Measurements from ENCODE around the gene FNDC7.

The FNDC7 gene

DNA sequence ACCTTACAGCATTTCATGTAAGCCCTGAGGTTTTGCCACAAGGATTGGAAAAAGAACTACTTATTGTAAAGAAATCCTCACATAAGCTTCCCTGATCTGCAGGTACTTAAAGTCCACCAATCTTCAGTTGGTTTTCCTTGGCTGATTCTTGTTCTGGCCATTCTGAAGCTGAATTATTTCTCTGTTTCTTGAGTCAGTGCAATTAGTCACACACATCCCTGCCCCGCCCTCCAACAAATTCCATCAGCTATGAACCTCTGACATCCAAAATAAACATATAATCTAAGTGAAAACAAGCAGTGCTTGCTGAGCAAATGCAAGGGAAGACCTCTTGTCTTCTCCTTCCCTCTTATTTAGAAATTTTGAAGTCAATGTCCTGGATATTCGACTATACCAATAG lies 8.2 kb upstream of the FNDC7 start:
- no peaks in the 10 kb centered on the region for H3K79me1 ChIP-seq (replicated peaks; ENCODE audit: low read length, poor library complexity, severe bottlenecking)
- H3K9me3 ChIP-seq (ENCODE audit: control insufficient read depth, low read length), result no peaks in the 10 kb centered on the region
- H2AFZ ChIP-seq (ENCODE audit: low read depth, low read length), result no peak overlapping the region
- H2BK15ac ChIP-seq (ENCODE audit: low read depth, poor library complexity, severe bottlenecking), result no peak overlapping the region
- no peak overlapping the region for H3K18ac ChIP-seq (ENCODE audit: low read depth in 1 of 2, low read length in 2 of 2)
- H3K14ac ChIP-seq (ENCODE audit: low read length in 2 of 2), result no peak overlapping the region
- H2AK5ac ChIP-seq (ENCODE audit: low read length, severe bottlenecking), result no peak overlapping the region
- no peak overlapping the region for H2BK12ac ChIP-seq (ENCODE audit: low read length in 2 of 2)
- no peak overlapping the region for H3K4ac ChIP-seq (ENCODE audit: low read depth in 1 of 2, low read length in 2 of 2)
- H3K27me3 ChIP-seq (ENCODE audit: control insufficient read depth in 1 of 2, insufficient read depth in 1 of 2, low read length in 2 of 2), result peaks cover 0 to 3% of the 10 kb centered on the region in 2 experiments
- H3K4me2 ChIP-seq (ENCODE audit: low read length, poor library complexity, severe bottlenecking), result no peak overlapping the region
- no peak overlapping the region for H3K23ac ChIP-seq (ENCODE audit: low read length in 2 of 2)
- H3K36me3 ChIP-seq (ENCODE audit: control insufficient read depth in 1 of 2, insufficient read depth in 2 of 2, low read depth in 1 of 2, low read length in 2 of 2), result peaks cover 4 to 29% of the 10 kb centered on the region in 2 experiments
- H3K9ac ChIP-seq (ENCODE audit: low read length), result peak overlapping the region; percentile 37
- H3K27ac ChIP-seq (ENCODE audit: low read length, poor library complexity, severe bottlenecking), result no peak overlapping the region
- no peak overlapping the region for H4K91ac ChIP-seq (ENCODE audit: low read length)
- no peak overlapping the region for H2BK120ac ChIP-seq (ENCODE audit: low read depth, low read length)
- DNase-seq, result peak; percentile 78
- no peak overlapping the region for H3K4me3 ChIP-seq (ENCODE audit: insufficient read depth in 1 of 2, low read depth in 1 of 2, low read length in 2 of 2)
- no peak overlapping the region for H4K8ac ChIP-seq (ENCODE audit: low read length)
- no peak overlapping the region for H2BK5ac ChIP-seq (ENCODE audit: low read depth, low read length, poor library complexity, severe bottlenecking)
- WGBS, result 42% methylated on average over 2 of the region's 2 CpGs
- no peaks in the 10 kb centered on the region for H3K4me1 ChIP-seq (ENCODE audit: control insufficient read depth, insufficient read depth, low read depth, low read length)

DNA sequence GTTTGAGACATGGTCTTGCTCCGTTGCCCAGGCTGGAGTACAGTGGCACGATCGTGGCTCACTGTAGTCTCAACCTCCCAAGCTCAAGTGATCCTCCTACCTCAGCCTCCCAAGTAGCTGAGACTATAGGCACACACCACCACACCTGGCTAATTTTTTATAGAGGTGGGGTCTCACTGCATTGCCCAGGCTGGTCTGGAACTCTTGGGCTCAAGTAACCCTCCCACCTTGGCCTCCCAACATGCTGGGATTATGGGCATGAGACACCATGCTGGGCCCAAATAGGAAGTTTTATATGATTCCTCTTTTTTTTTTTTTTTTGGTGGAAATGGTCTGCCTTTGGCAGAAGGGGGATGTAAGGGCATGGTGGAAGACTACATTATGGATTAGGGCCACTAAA lies 6.1 kb upstream of the FNDC7 start:
- Histone ChIP-seq H3K4ac (ENCODE audit: low read depth in 1 of 2, low read length in 2 of 2) (no peak overlapping the region), H2AK5ac (ENCODE audit: low read length, severe bottlenecking) (no peak overlapping the region), H3K27ac (ENCODE audit: low read length, poor library complexity, severe bottlenecking) (no peak overlapping the region), H2AFZ (ENCODE audit: low read depth, low read length) (no peak overlapping the region), H3K4me3 (ENCODE audit: insufficient read depth in 1 of 2, low read depth in 1 of 2, low read length in 2 of 2) (no peak overlapping the region), H4K91ac (ENCODE audit: low read length) (no peak overlapping the region), H2BK12ac (ENCODE audit: low read length in 2 of 2) (no peak overlapping the region), H3K4me2 (ENCODE audit: low read length, poor library complexity, severe bottlenecking) (no peak overlapping the region), H3K23ac (ENCODE audit: low read length in 2 of 2) (no peak overlapping the region), H2BK5ac (ENCODE audit: low read depth, low read length, poor library complexity, severe bottlenecking) (no peak overlapping the region), H3K9ac (ENCODE audit: low read length) (no peak overlapping the region), H3K36me3 (ENCODE audit: control insufficient read depth in 1 of 2, insufficient read depth in 2 of 2, low read depth in 1 of 2, low read length in 2 of 2) (peaks cover 4 to 8% of the 10 kb centered on the region in 2 experiments), H3K18ac (ENCODE audit: low read depth in 1 of 2, low read length in 2 of 2) (no peak overlapping the region), H3K4me1 (ENCODE audit: control insufficient read depth, insufficient read depth, low read depth, low read length) (no peaks in the 10 kb centered on the region), H3K27me3 (ENCODE audit: control insufficient read depth in 1 of 2, insufficient read depth in 1 of 2, low read length in 2 of 2) (peaks cover 0 to 3% of the 10 kb centered on the region in 2 experiments), H4K8ac (ENCODE audit: low read length) (no peak overlapping the region), H3K14ac (ENCODE audit: low read length in 2 of 2) (no peak overlapping the region), H2BK15ac (ENCODE audit: low read depth, poor library complexity, severe bottlenecking) (no peak overlapping the region), H2BK120ac (ENCODE audit: low read depth, low read length) (no peak overlapping the region), H3K79me1 (replicated peaks; ENCODE audit: low read length, poor library complexity, severe bottlenecking) (no peaks in the 10 kb centered on the region), H3K9me3 (ENCODE audit: control insufficient read depth, low read length) (no peaks in the 10 kb centered on the region)
- 85% methylated on average over 3 of the region's 3 CpGs for WGBS
- DNase-seq, result no peak

DNA sequence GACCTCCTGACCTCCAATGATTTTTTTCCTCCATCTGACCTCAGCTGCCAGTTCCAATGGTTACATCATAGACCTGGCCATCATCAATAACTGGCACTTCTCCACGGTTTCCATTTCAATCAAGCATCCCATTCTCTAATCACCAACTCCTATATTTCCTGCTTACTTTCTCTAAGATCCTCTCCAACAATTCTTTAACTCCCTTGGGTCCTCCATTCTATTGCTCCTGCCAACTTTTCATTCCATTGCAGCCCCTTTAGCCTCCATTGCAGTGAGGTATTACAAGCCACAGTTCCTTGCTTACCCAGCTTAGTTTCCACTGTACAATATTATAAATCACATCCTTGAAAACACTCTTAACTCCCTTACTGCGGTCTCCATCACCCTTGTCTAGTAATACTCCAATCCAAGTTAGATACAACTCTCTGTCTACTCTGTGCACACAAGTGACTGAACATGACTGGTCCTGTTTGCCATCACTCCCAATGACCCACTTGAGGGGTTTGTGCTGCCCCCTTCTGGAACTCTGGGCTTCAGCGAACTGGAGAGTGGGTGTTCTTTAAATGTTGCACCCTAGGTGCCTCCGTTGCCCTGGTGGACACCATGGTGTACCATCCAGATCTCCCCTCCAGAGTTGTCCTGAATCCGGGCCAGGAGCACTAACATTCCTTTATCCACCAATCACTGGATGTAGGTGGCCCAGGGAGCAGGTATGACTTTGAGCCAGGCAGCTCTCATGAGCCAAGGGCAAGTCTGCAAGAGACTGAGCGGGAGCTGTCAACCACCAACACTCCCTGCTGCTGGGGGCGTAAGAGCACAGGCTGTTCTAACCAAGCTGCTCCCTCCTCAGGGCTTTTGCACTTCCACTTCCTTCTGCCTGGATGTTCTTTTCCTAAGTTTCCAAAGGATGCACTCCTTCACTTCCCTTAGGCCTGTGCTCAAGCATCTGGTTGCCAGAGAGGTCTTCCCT lies 3.7 kb upstream of the FNDC7 start:
- no peak overlapping the region for H3K4me3 ChIP-seq (ENCODE audit: insufficient read depth in 1 of 2, low read depth in 1 of 2, low read length in 2 of 2)
- H4K8ac ChIP-seq (ENCODE audit: low read length), result no peak overlapping the region
- peaks cover 0 to 3% of the 10 kb centered on the region in 2 experiments for H3K27me3 ChIP-seq (ENCODE audit: control insufficient read depth in 1 of 2, insufficient read depth in 1 of 2, low read length in 2 of 2)
- no peak overlapping the region for H2BK15ac ChIP-seq (ENCODE audit: low read depth, poor library complexity, severe bottlenecking)
- no peaks in the 10 kb centered on the region for H3K9me3 ChIP-seq (ENCODE audit: control insufficient read depth, low read length)
- no peak overlapping the region for H2BK120ac ChIP-seq (ENCODE audit: low read depth, low read length)
- no peak overlapping the region for H3K4ac ChIP-seq (ENCODE audit: low read depth in 1 of 2, low read length in 2 of 2)
- no peak overlapping the region for H2AK5ac ChIP-seq (ENCODE audit: low read length, severe bottlenecking)
- peak overlapping the region in 1 of 2 experiments; percentile 23 for H3K18ac ChIP-seq (ENCODE audit: low read depth in 1 of 2, low read length in 2 of 2)
- peak overlapping the region in 1 of 2 experiments; percentile 77 for H3K14ac ChIP-seq (ENCODE audit: low read length in 2 of 2)
- H4K91ac ChIP-seq (ENCODE audit: low read length), result no peak overlapping the region
- no peaks in the 10 kb centered on the region for H3K79me1 ChIP-seq (replicated peaks; ENCODE audit: low read length, poor library complexity, severe bottlenecking)
- H2BK5ac ChIP-seq (ENCODE audit: low read depth, low read length, poor library complexity, severe bottlenecking), result no peak overlapping the region
- peaks cover 2% of the 10 kb centered on the region for H3K4me1 ChIP-seq (ENCODE audit: control insufficient read depth, insufficient read depth, low read depth, low read length)
- no peak overlapping the region for H3K23ac ChIP-seq (ENCODE audit: low read length in 2 of 2)
- no peak overlapping the region for H3K4me2 ChIP-seq (ENCODE audit: low read length, poor library complexity, severe bottlenecking)
- no peak overlapping the region for H3K27ac ChIP-seq (ENCODE audit: low read length, poor library complexity, severe bottlenecking)
- no peak overlapping the region for H3K9ac ChIP-seq (ENCODE audit: low read length)
- WGBS, result 67% methylated on average over 7 of the region's 7 CpGs
- H2AFZ ChIP-seq (ENCODE audit: low read depth, low read length), result no peak overlapping the region
- DNase-seq, result no peak
- H3K36me3 ChIP-seq (ENCODE audit: control insufficient read depth in 1 of 2, insufficient read depth in 2 of 2, low read depth in 1 of 2, low read length in 2 of 2), result no peaks in the 10 kb centered on the region
- peak overlapping the region in 1 of 2 experiments; percentile 78 for H2BK12ac ChIP-seq (ENCODE audit: low read length in 2 of 2)

DNA sequence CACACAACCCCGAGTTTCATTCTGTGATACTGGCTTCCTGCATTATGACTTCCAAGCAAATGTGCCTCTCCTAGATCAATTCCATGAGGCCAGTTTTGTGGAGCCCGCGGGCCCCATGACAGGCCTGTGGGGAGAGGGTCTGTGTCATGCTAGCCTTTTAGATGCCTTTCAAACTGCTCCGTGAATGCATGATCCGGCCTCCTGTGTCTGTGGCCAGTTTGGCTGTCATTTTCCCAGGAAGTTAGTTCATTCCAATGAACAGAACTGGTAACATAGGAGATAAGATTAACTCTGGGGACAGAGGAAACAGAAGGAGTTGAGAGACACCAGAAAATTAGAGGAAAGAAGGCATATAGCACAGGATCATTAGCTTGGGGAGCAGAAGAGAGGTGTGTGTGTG lies 3.2 kb downstream of the FNDC7 start:
- H3K18ac ChIP-seq (ENCODE audit: low read depth in 1 of 2, low read length in 2 of 2), result peak overlapping the region; percentile 14 to 37
- H2AFZ ChIP-seq (ENCODE audit: low read depth, low read length), result peak overlapping the region; percentile 30
- H3K79me1 ChIP-seq (replicated peaks; ENCODE audit: low read length, poor library complexity, severe bottlenecking), result no peaks in the 10 kb centered on the region

More for the DNA sequence above, 3.2 kb downstream of the FNDC7 start:
- Histone ChIP-seq H3K4ac (ENCODE audit: low read depth in 1 of 2, low read length in 2 of 2) (no peak overlapping the region), H2AK5ac (ENCODE audit: low read length, severe bottlenecking) (no peak overlapping the region), H3K27me3 (ENCODE audit: control insufficient read depth in 1 of 2, insufficient read depth in 1 of 2, low read length in 2 of 2) (no peaks in the 10 kb centered on the region), H3K36me3 (ENCODE audit: control insufficient read depth in 1 of 2, insufficient read depth in 2 of 2, low read depth in 1 of 2, low read length in 2 of 2) (no peaks in the 10 kb centered on the region), H4K8ac (ENCODE audit: low read length) (no peak overlapping the region), H2BK15ac (ENCODE audit: low read depth, poor library complexity, severe bottlenecking) (no peak overlapping the region), H3K14ac (ENCODE audit: low read length in 2 of 2) (no peak overlapping the region), H3K4me2 (ENCODE audit: low read length, poor library complexity, severe bottlenecking) (no peak overlapping the region), H3K27ac (ENCODE audit: low read length, poor library complexity, severe bottlenecking) (no peak overlapping the region), H3K23ac (ENCODE audit: low read length in 2 of 2) (no peak overlapping the region), H3K9me3 (ENCODE audit: control insufficient read depth, low read length) (no peaks in the 10 kb centered on the region), H4K91ac (ENCODE audit: low read length) (no peak overlapping the region), H2BK5ac (ENCODE audit: low read depth, low read length, poor library complexity, severe bottlenecking) (no peak overlapping the region), H3K4me3 (ENCODE audit: insufficient read depth in 1 of 2, low read depth in 1 of 2, low read length in 2 of 2) (no peak overlapping the region), H2BK120ac (ENCODE audit: low read depth, low read length) (no peak overlapping the region), H3K9ac (ENCODE audit: low read length) (no peak overlapping the region), H2BK12ac (ENCODE audit: low read length in 2 of 2) (no peak overlapping the region), H3K4me1 (ENCODE audit: control insufficient read depth, insufficient read depth, low read depth, low read length) (peaks cover 8% of the 10 kb centered on the region)
- WGBS, result 80% methylated on average over 5 of the region's 5 CpGs
- no peak for DNase-seq
